ENCODE data around the gene TMEM235. TPM values are rescaled to one million over a fixed set of nuclear protein-coding genes. Genes with fewer than 3 reads are reported as not detected.

Gene TMEM235
- total and polyA plus RNA-seq, 9 of the 15 experiments (the other 6 are each of a cell fraction or from before 2014, with no cell fraction given) = not detected

GRCh38 chr17:78186692-78187595, 44.5 kb upstream of the TMEM235 start, which contains the start of the genes AFMID and TK1 (continued):
- no peak for TF ChIP-seq ZNF780A (CRISPR knock-in tag; IDR thresholded peaks at IDR 0.05)
- peak; percentile 59 for TF ChIP-seq RBM22 (IDR thresholded peaks at IDR 0.05; ENCODE audit: low read depth, low read length, poor library complexity, severe bottlenecking)
- no peak for TF ChIP-seq SFPQ (IDR thresholded peaks at IDR 0.05; ENCODE audit: low read depth, low read length)
- no peak for TF ChIP-seq ELF4 (CRISPR knock-in tag; IDR thresholded peaks at IDR 0.05)
- peak; percentile 66; the same call in 1 of the 2 replicates for TF ChIP-seq RNF2 (IDR thresholded peaks at IDR 0.05)
- 0 out of 2 replicates have a peak, but pooled peaks have one; percentile 42 for TF ChIP-seq KLF13 (tag; IDR thresholded peaks at IDR 0.05; ENCODE audit: borderline replicate concordance, low read depth)
- no peak for TF ChIP-seq HIVEP1 (CRISPR knock-in tag; IDR thresholded peaks at IDR 0.05)
- no peak for TF ChIP-seq ZNF644 (tag; IDR thresholded peaks at IDR 0.05; ENCODE audit: low read depth)
- TF ChIP-seq, protein P1, sequence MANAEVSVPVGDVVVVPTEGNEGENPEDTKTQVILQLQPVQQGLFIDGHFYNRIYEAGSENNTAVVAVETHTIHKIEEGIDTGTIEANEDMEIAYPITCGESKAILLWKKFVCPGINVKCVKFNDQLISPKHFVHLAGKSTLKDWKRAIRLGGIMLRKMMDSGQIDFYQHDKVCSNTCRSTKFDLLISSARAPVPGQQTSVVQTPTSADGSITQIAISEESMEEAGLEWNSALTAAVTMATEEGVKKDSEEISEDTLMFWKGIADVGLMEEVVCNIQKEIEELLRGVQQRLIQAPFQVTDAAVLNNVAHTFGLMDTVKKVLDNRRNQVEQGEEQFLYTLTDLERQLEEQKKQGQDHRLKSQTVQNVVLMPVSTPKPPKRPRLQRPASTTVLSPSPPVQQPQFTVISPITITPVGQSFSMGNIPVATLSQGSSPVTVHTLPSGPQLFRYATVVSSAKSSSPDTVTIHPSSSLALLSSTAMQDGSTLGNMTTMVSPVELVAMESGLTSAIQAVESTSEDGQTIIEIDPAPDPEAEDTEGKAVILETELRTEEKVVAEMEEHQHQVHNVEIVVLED (CRISPR knock-in tag; IDR thresholded peaks at IDR 0.05) = 0 out of 2 replicates have a peak, but pooled peaks have one; percentile 10
- no peak for TF ChIP-seq SRSF3 (IDR thresholded peaks at IDR 0.05; ENCODE audit: insufficient read depth, low read length)
- TF ChIP-seq E2F3 (CRISPR knock-in tag; IDR thresholded peaks at IDR 0.05) = peak; percentile 99
- TF ChIP-seq XRCC5 (IDR thresholded peaks at IDR 0.05; ENCODE audit: low read depth, low read length) = peak; percentile 86; the same call in 1 of the 2 replicates
- 0 out of 2 replicates have a peak, but pooled peaks have one; percentile 72 for TF ChIP-seq NBN (IDR thresholded peaks at IDR 0.05; ENCODE audit: low read depth)
- no peak for TF ChIP-seq NCOA4 (IDR thresholded peaks at IDR 0.05; ENCODE audit: partially characterized antibody)
- TF ChIP-seq NR2F6 (CRISPR knock-in tag; IDR thresholded peaks at IDR 0.05) = no peak
- TF ChIP-seq E2F6 (IDR thresholded peaks at IDR 0.05; ENCODE audit: borderline replicate concordance in 1 of 2, extremely low read depth in 1 of 2, insufficient read depth in 1 of 2, insufficient read length in 1 of 2, low read depth in 1 of 2, low read length in 1 of 2, poor library complexity in 1 of 2, severe bottlenecking in 1 of 2) = peak; percentile 94 to 98
- no peak for TF ChIP-seq ESRRB (CRISPR knock-in tag; IDR thresholded peaks at IDR 0.05; ENCODE audit: borderline replicate concordance)
- TF ChIP-seq, protein P2, sequence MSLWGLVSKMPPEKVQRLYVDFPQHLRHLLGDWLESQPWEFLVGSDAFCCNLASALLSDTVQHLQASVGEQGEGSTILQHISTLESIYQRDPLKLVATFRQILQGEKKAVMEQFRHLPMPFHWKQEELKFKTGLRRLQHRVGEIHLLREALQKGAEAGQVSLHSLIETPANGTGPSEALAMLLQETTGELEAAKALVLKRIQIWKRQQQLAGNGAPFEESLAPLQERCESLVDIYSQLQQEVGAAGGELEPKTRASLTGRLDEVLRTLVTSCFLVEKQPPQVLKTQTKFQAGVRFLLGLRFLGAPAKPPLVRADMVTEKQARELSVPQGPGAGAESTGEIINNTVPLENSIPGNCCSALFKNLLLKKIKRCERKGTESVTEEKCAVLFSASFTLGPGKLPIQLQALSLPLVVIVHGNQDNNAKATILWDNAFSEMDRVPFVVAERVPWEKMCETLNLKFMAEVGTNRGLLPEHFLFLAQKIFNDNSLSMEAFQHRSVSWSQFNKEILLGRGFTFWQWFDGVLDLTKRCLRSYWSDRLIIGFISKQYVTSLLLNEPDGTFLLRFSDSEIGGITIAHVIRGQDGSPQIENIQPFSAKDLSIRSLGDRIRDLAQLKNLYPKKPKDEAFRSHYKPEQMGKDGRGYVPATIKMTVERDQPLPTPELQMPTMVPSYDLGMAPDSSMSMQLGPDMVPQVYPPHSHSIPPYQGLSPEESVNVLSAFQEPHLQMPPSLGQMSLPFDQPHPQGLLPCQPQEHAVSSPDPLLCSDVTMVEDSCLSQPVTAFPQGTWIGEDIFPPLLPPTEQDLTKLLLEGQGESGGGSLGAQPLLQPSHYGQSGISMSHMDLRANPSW (CRISPR knock-in tag; IDR thresholded peaks at IDR 0.05) = no peak
- TF ChIP-seq TRIM24 (IDR thresholded peaks at IDR 0.05) = peak; percentile 73 to 80
- TF ChIP-seq CBFA2T3 (IDR thresholded peaks at IDR 0.05) = no peak
